Prostate gland (tissue), 2 donors: ENCODE data around the gene PTTG1IP2.

Experiments
- CTCF ChIP-seq, 4 experiments: fragments of 200-600 bp in 2 of 4; fragments of 450-650 bp in 2 of 4; sonication (generic) in 2 of 4; IDR thresholded peaks; 1 replicate in 3 of 4; 2 replicates in 1 of 4; pipeline ENCODE4 v1.5.1; 2016 to 2019; ENCODE audit warnings: antibody characterized with exemption in 4 of 4, mild to moderate bottlenecking in 2 of 4, moderate library complexity in 2 of 4
- POLR2A ChIP-seq: fragments of 450-650 bp; IDR thresholded peaks from one replicate; pipeline ENCODE4 v1.6.1; 2016; ENCODE audit warnings: antibody characterized with exemption, mild to moderate bottlenecking
- POLR2AphosphoS5 ChIP-seq: sonication (generic); formaldehyde crosslinking; IDR thresholded peaks from one replicate; pipeline ENCODE4 v1.6.1; 2017; ENCODE audit warnings: antibody characterized with exemption

DNA sequence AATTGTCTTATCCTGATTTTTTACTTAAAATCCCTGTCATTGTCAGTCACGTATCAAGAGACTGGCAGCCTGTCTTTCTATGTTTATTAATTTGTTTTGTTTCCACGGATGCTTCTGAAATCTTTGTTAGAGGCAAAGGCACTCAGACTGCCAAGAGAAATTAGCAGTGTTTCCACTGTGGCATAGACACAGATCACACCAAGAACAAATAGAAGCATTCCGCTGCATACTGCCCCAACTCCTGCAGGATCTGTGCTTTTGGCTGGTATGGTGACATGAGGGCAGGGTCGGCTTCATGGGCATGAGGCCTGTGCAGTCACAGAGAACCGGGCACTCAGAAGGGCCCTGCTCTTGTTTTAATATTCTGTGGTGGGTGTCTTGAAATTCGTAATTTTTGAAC, 47.8 kb upstream of the PTTG1IP2 start:
- no peak for TF ChIP-seq CTCF (IDR thresholded peaks at IDR 0.05)
- no peak for TF ChIP-seq POLR2A
- no peak for TF ChIP-seq POLR2AphosphoS5
